ENCODE measurements around the gene FMR1. TPM values are rescaled to one million over a fixed set of nuclear protein-coding genes. Genes with fewer than 3 reads are reported as not detected.

FMR1 gene
- total RNA-seq, 4 donors from 2014 or later, result 27.5 to 30.2 (median 28.2) TPM

DNA sequence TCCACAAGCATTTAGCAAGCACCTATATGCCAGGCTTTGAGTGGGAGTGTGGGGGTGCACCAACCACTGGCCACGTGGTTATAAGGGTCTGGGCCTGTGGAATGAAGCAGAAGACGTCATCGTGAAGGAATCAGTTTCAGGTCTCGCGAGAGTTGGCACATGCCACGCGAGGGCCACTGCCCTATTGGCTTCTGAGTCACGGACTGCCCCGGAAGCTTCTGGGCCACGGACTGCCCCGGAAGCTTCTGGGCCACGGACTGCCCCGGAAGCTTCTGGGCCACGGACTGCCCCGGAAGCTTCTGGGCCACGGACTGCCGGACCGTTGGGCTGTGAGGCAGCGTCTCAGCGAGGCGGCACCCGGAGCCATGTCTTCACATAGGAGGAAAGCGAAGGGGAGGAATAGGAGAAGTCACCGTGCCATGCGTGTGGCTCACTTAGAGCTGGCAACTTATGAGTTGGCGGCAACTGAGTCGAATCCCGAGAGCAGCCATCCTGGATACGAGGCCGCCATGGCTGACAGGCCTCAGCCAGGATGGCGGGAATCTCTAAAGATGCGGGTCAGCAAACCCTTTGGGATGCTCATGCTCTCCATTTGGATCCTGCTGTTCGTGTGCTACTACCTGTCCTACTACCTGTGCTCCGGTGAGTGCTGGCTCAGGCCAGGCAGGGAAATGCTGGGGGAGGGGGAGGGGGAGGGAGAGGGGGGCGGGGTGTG, 69.5 kb downstream of the FMR1 start, which contains the start of gene FMR1NB:
TSS of gene FMR1NB (plus strand) at position 300 of the 715 bp plus-strand sequence. CDS start at position 366, 66 bp downstream.
- H3K36me3 ChIP-seq, result no peaks in the 10 kb centered on the region
- H3K27ac ChIP-seq (replicated peaks in 1 of 4), result no peak within 1 kb of the TSS
- no peaks in the 10 kb centered on the region for H3K4me1 ChIP-seq
- intact Hi-C loops (cut with DNase I), result no loop called here
- no peak for DNase-seq (ENCODE audit: extremely low spot score)
- H3K27me3 ChIP-seq, result no peaks in the 10 kb centered on the region
- TF ChIP-seq EP300 (IDR thresholded peaks at IDR 0.05), result no peak
- TF ChIP-seq POLR2AphosphoS5 (IDR thresholded peaks at IDR 0.05), result no peak
- TF ChIP-seq, protein P1, sequence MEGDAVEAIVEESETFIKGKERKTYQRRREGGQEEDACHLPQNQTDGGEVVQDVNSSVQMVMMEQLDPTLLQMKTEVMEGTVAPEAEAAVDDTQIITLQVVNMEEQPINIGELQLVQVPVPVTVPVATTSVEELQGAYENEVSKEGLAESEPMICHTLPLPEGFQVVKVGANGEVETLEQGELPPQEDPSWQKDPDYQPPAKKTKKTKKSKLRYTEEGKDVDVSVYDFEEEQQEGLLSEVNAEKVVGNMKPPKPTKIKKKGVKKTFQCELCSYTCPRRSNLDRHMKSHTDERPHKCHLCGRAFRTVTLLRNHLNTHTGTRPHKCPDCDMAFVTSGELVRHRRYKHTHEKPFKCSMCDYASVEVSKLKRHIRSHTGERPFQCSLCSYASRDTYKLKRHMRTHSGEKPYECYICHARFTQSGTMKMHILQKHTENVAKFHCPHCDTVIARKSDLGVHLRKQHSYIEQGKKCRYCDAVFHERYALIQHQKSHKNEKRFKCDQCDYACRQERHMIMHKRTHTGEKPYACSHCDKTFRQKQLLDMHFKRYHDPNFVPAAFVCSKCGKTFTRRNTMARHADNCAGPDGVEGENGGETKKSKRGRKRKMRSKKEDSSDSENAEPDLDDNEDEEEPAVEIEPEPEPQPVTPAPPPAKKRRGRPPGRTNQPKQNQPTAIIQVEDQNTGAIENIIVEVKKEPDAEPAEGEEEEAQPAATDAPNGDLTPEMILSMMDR (IDR thresholded peaks at IDR 0.05), result no peak
- no peak for TF ChIP-seq POLR2A (IDR thresholded peaks at IDR 0.05; ENCODE audit: low read depth)
- no peak within 1 kb of the TSS for H3K4me3 ChIP-seq
- 90% methylated on average over 27 of the region's 35 CpGs for WGBS
- H3K9me3 ChIP-seq, result no peaks in the 10 kb centered on the region

Small RNA genes within 50 kb of the gene (small RNA-seq; reads per million reads assigned to genes)
- 0 reads per million in 3 donors for gene RF02118

Other genes with a start within 250 kb of the FMR1 start
- gene FMR1NB, start 69.4 kb downstream of the FMR1 start, total RNA-seq, result not detected

Data from esophagus muscularis mucosa (tissue), 4 donors.